Ovary (tissue), 3 donors: Measurements from ENCODE around the gene PRSS27.
"Not testable (repeated sequence)": the region's sequence is repeated elsewhere in the genome, so short reads cannot be mapped to it uniquely, and the experiment has no call there.

Experiments used
- EP300 ChIP-seq: sonication (generic); formaldehyde crosslinking; IDR thresholded peaks from one replicate; pipeline ENCODE4 v1.6.1; 2017; ENCODE audit warnings: antibody characterized with exemption
- POLR2A ChIP-seq: fragments of 450-650 bp; IDR thresholded peaks from one replicate; pipeline ENCODE4 v1.6.1; 2017; ENCODE audit warnings: antibody characterized with exemption, mild to moderate bottlenecking, moderate library complexity
- TF ChIP-seq, protein P1 (sequence below), 3 donors: fragments of 450-650 bp in 2 of 3; fragments of 200-600 bp in 1 of 3; IDR thresholded peaks; one replicate each; pipeline versions ENCODE4 v1.5.1 to v1.8.0; 2016 to 2022; ENCODE audit warnings: antibody characterized with exemption in 3 of 3, mild to moderate bottlenecking in 1 of 3
- donor health status: DM: no; HTN: no; CAD: no.

DNA sequence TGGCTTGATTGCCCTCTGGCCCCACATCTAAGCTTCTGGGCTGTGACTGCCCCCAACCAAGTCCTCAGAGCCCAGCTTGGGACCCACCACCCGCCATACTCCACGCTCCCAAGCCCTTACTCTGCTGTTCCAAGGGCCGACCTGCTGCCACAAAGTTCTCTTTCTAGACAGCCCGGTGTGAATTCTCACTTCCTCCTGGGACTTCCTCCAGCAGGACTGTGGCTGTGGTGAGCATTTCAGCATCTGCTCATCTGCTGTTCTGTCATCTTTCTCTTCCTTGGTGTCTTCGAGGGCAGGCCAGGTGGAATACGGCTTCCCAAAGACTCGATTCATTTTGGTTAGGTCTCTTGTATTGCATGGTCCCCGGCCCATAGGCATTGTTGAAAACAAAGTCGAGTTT is 33.9 kb downstream of the PRSS27 start:
- TF ChIP-seq, protein P1, sequence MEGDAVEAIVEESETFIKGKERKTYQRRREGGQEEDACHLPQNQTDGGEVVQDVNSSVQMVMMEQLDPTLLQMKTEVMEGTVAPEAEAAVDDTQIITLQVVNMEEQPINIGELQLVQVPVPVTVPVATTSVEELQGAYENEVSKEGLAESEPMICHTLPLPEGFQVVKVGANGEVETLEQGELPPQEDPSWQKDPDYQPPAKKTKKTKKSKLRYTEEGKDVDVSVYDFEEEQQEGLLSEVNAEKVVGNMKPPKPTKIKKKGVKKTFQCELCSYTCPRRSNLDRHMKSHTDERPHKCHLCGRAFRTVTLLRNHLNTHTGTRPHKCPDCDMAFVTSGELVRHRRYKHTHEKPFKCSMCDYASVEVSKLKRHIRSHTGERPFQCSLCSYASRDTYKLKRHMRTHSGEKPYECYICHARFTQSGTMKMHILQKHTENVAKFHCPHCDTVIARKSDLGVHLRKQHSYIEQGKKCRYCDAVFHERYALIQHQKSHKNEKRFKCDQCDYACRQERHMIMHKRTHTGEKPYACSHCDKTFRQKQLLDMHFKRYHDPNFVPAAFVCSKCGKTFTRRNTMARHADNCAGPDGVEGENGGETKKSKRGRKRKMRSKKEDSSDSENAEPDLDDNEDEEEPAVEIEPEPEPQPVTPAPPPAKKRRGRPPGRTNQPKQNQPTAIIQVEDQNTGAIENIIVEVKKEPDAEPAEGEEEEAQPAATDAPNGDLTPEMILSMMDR (IDR thresholded peaks at IDR 0.05), result not testable (repeated sequence)
- not testable (repeated sequence) for TF ChIP-seq POLR2A, EP300
